Endothelial cell (in vitro differentiated cells): Measurements from ENCODE around the gene MYRFL. TPM values are rescaled to one million over a fixed set of nuclear protein-coding genes. Genes with fewer than 3 reads are reported as not detected.
A peak's percentile ranks its signal among the peaks of the same experiment; 100 is the strongest.

ENCODE experiments used
- DNase-seq: peaks from one replicate; pipeline ENCODE4 v3.0.0; 2021; ENCODE audit warnings: low spot score
- H3K27ac Mint-ChIP-seq: one replicate; pipeline ENCODE4 v1.8.0; 2021; ENCODE audit warnings: mixed read lengths, inconsistent platforms; ENCODE audit not compliant: unreplicated experiment
- H3K27me3 Mint-ChIP-seq: one replicate; pipeline ENCODE4 v1.8.0; 2021; ENCODE audit warnings: mild to moderate bottlenecking, moderate library complexity, mixed read lengths, inconsistent platforms; ENCODE audit not compliant: unreplicated experiment
- H3K36me3 Mint-ChIP-seq: one replicate; pipeline ENCODE4 v1.8.0; 2021; ENCODE audit warnings: mild to moderate bottlenecking, low read depth, mixed read lengths, inconsistent platforms; ENCODE audit not compliant: unreplicated experiment
- H3K4me1 Mint-ChIP-seq: one replicate; pipeline ENCODE4 v1.8.0; 2021; ENCODE audit warnings: mild to moderate bottlenecking, mixed read lengths, inconsistent platforms; ENCODE audit not compliant: unreplicated experiment
- H3K4me3 Mint-ChIP-seq: one replicate; pipeline ENCODE4 v1.8.0; 2021; ENCODE audit warnings: mild to moderate bottlenecking, mixed read lengths, inconsistent platforms; ENCODE audit not compliant: unreplicated experiment
- H3K9me3 Mint-ChIP-seq: one replicate; pipeline ENCODE4 v1.8.0; 2021; ENCODE audit warnings: mixed read lengths, inconsistent platforms; ENCODE audit not compliant: unreplicated experiment
- total RNA-seq: library from RNA; stranded (reverse); fragmentation: NEBNext Ultra II Directional; extraction: Animal tissue kit (Norgen Biotek cat#: 25700); gene quantifications from one replicate; pipeline ENCODE4 v1.2.1, GENCODE V29; 2021; ENCODE audit not compliant: unreplicated experiment
- TF ChIP-seq, protein P1 (sequence below): fragments of 200-600 bp; sonication (generic); IDR thresholded peaks from one replicate; pipeline ENCODE4 v1.5.0; 2021; ENCODE audit warnings: antibody characterized with exemption; ENCODE audit not compliant: unreplicated experiment

Gene MYRFL
- total RNA-seq, 1 donor from 2014 or later, result 0.69 TPM

DNA sequence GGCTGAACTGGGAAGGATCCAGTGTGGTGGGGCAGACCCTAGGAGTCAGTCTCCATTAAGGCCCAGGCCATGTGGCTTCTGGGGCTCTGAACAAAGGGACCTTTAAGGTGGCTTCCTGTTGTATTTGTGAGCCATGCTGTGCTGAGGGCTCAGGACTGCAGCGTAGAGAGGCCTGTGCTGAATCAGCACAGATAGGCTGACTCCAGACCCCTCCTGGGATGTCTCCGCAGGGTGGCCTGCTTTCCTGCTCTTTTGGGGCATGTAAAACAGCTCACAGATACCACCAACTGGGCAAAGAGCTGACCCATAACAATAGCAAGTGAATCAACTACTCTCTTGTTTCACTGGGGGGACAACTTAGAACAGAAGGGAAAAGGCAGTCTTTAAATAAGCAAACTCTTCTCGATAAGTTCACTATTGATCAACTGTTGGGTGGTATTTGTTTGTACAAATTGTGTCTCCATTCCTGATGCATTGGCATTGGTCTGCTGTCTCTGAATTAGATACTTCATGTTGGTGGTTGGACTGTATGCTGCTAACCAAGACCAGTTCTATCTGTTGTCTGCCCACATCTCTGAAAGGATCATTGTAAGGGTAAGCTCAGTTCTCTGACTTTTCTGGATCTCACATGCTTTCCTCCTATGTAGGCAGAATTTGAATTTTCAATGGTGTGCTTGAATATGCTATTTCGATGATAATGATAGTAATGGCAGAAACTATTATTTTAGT lies 71.8 kb downstream of the MYRFL start:
- Mint-ChIP-seq H3K4me3 (no peak overlapping the region), H3K27me3 (peaks cover 3% of the 10 kb centered on the region), H3K4me1 (peaks cover 27% of the 10 kb centered on the region), H3K9me3 (no peaks in the 10 kb centered on the region), H3K36me3 (no peaks in the 10 kb centered on the region), H3K27ac (peak overlapping the region; percentile 39)
- TF ChIP-seq, protein P1, sequence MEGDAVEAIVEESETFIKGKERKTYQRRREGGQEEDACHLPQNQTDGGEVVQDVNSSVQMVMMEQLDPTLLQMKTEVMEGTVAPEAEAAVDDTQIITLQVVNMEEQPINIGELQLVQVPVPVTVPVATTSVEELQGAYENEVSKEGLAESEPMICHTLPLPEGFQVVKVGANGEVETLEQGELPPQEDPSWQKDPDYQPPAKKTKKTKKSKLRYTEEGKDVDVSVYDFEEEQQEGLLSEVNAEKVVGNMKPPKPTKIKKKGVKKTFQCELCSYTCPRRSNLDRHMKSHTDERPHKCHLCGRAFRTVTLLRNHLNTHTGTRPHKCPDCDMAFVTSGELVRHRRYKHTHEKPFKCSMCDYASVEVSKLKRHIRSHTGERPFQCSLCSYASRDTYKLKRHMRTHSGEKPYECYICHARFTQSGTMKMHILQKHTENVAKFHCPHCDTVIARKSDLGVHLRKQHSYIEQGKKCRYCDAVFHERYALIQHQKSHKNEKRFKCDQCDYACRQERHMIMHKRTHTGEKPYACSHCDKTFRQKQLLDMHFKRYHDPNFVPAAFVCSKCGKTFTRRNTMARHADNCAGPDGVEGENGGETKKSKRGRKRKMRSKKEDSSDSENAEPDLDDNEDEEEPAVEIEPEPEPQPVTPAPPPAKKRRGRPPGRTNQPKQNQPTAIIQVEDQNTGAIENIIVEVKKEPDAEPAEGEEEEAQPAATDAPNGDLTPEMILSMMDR, result no peak
- no peak for DNase-seq

DNA sequence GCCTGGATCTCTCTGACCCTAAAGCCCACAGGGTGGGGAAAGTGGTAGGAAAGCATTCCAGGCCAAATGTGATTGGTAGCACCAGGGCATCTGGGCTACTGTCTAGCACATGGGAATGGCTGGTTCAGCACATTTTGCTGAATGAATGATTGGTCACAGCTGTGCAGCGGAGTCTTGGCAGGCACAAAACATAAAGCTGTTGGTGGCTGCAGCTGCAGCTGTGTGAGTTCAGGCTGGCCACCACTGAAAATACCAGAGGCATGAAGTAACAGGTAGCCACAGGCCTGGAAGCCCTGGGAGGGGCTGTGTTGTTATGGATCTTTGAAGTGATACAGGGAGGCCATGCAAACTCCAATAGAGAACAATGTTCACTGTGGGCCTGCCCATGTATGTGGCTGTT lies 72.7 kb downstream of the MYRFL start:
- Mint-ChIP-seq H3K27me3 (peaks cover 3% of the 10 kb centered on the region), H3K27ac (no peak overlapping the region), H3K4me3 (no peak overlapping the region), H3K9me3 (no peaks in the 10 kb centered on the region), H3K4me1 (peaks cover 33% of the 10 kb centered on the region), H3K36me3 (no peaks in the 10 kb centered on the region)
- no peak for DNase-seq
- TF ChIP-seq, protein P1, result no peak

DNA sequence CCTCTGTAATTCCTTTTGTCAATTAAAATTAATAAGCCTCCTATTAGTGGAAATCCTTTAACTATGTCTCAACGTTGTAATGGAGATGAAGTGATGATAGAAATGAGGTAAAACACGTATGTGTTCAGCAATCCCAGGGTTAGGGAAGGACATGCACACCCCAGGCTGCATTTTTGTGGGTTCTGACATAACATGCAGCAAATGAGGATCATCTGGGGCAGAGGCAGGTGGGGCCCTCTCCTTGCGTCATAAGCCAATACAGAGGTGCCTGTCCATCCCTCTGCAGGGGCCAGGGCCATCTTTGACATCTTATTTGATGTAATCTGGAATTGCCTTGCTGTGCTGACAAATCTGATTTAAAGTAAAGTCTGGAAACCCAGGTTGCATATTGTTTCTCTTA lies 73.2 kb downstream of the MYRFL start:
- no peak overlapping the region for H3K27ac Mint-ChIP-seq
- DNase-seq, result no peak
- no peaks in the 10 kb centered on the region for H3K36me3 Mint-ChIP-seq
- TF ChIP-seq, protein P1, result no peak
- H3K9me3 Mint-ChIP-seq, result no peaks in the 10 kb centered on the region
- peaks cover 33% of the 10 kb centered on the region for H3K4me1 Mint-ChIP-seq
- no peak overlapping the region for H3K4me3 Mint-ChIP-seq
- H3K27me3 Mint-ChIP-seq, result peaks cover 3% of the 10 kb centered on the region

DNA sequence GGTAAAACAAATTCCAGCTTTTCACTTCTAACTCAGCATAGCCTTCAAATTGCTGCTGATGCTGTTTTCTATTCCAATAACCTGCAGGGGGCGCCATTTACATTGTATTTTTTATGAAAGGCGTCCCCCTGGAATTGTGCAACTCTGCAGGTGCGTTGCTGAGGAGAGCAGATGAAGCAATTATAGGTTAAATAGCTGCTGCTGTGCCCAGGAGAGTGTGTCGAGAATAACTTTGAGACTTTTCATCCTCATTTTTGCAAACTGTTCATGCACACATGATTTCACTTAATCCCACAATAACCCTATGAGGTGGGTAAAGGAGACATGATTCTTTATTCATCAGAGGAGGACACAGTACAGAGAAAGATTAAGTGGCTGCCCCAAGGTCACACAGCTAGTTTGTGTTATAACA lies 75.7 kb downstream of the MYRFL start:
- Mint-ChIP-seq H3K4me3 (no peak overlapping the region), H3K4me1 (peaks cover 43% of the 10 kb centered on the region), H3K36me3 (peaks cover 2% of the 10 kb centered on the region), H3K27me3 (peaks cover 3% of the 10 kb centered on the region), H3K9me3 (no peaks in the 10 kb centered on the region), H3K27ac (no peak overlapping the region)
- TF ChIP-seq, protein P1, result peak; percentile 98
- peak; percentile 78 for DNase-seq

DNA sequence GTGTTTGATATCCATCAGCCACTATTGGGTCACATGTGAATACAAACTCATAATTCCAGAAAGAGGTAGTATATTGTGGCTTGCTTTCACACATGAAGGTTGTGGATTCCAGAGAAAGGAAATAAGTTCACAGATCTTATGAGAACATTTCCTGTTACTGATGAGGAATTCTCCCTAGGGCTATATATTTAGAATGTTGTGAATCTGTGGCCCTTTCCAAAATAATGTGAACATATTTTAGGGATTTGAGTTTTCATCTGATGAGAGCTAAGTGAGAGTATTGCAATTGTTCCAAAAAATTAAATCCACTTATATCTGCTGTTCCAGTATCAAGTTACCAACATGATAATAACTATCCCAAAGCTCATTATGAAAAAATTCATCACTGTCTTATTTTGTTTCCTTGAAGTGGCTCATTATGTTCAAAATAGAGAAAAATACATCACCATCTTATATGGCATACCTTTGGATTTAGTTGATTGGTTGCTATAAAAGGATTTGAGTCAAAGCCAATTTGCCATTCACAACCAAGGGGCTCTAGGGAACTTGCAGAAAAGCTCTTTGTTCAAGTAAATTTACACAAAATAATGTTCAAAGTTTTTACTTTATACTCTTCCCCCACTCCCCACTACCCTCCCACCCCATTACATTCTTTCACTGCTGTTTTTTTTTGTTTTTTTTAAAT lies 76.3 kb downstream of the MYRFL start:
- H3K9me3 Mint-ChIP-seq, result no peaks in the 10 kb centered on the region
- TF ChIP-seq, protein P1, result no peak
- no peak overlapping the region for H3K4me3 Mint-ChIP-seq
- peak overlapping the region; percentile 36 for H3K27ac Mint-ChIP-seq
- peaks cover 2% of the 10 kb centered on the region for H3K36me3 Mint-ChIP-seq
- peaks cover 43% of the 10 kb centered on the region for H3K4me1 Mint-ChIP-seq
- DNase-seq, result no peak
- peaks cover 3% of the 10 kb centered on the region for H3K27me3 Mint-ChIP-seq
